ENCODE measurements around the gene ERCC6L.

GRCh38 chrX:72276478-72276953, 37.7 kb upstream of the ERCC6L start:
- TF ChIP-seq CTCF (IDR thresholded peaks at IDR 0.05) (no peak), POLR2A (IDR thresholded peaks at IDR 0.05) (no peak)
